NCI-H345 treated with DMSO at 0.1 percent for 48 hours (cell line): ENCODE data around the gene ZBTB7B.

Experiments
- DNase-seq: peaks from one replicate; lab custom pipeline; 2025; ENCODE audit not compliant: unreplicated experiment; lab: John Stamatoyannopoulos, UW

Gene ZBTB7B

GRCh38 chr1:155052439-155053395 is 50.1 kb downstream of the ZBTB7B start:
- DNase-seq: peak; percentile 67

DNA sequence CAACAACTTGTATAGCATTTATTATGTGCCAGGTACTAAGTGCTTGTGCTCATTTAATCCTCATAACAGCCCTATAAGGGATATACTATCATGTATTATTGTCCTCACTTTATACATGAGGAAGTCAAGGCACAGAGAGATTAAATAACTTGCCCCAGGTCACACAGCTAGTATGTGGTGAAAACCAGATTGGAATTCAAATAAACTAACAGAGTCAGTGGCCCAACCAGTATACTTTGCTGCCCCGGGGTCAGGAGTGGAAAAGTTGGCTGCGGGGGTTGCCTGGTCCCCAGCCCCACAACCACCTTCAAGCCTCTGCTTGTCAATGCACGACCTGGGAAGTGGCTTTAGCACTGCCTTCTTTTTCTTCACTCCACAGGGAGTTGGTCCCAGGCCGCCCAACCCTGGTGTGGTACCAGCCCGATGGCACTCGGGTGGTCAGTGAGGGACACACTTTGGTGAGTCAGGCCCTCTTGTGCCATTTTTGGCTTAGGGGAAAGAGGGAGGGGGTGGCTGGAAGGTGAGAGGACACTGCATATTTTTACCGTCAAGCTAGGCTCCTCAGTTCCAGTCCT is 51.0 kb downstream of the ZBTB7B start:
- no peak for DNase-seq

DNA sequence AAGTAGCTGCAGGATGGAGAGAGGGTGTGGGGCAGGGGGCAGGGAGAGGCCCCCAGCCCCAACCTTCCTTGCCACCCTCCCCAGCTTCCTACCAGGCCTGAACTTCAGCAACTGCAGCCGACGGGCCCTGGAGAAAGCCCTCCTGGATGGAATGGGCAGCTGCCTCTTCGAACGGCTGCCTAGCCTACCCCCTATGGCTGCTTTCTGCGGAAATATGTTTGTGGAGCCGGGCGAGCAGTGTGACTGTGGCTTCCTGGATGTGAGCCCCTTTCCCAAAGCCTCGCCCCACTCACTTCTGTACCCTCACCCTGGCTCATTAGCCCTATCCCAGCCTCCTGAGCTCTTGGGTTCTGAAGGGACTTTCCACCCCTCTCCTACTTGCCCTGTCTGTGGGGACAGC is 54.5 kb downstream of the ZBTB7B start:
- no peak for DNase-seq

DNA sequence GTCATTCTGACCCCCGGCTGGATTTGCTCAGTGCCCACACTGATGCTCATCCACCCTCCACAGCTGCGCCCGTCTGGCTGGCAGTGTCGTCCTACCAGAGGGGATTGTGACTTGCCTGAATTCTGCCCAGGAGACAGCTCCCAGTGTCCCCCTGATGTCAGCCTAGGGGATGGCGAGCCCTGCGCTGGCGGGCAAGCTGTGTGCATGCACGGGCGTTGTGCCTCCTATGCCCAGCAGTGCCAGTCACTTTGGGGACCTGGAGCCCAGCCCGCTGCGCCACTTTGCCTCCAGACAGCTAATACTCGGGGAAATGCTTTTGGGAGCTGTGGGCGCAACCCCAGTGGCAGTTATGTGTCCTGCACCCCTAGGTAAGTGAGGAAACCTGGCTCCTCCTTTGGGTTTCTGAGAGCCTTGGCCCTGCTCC is 55.2 kb downstream of the ZBTB7B start:
- no peak for DNase-seq

DNA sequence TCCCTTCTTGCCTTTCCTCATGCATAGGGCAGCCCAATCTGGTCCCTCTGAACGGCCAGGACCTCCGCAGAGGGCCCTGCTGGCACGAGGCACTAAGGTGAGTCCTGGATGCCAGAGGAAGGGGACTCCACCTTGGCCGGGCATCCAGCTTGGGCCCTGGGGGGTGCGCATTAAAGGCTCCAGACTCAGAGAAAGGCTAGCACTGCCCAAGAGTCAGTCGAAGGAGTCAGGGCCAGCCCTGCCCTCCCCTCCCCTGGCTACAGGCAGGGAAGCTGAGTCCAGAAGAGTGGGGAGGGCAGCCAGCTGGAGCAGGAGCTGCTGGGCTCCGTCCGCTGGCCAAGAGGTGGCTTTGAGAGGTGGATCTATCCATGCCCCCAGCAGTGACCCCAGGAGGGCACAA is 58.1 kb downstream of the ZBTB7B start:
- no peak for DNase-seq

GRCh38 chr1:155061381-155062150 is 59.0 kb downstream of the ZBTB7B start:
- peak; percentile 90 for DNase-seq

DNA sequence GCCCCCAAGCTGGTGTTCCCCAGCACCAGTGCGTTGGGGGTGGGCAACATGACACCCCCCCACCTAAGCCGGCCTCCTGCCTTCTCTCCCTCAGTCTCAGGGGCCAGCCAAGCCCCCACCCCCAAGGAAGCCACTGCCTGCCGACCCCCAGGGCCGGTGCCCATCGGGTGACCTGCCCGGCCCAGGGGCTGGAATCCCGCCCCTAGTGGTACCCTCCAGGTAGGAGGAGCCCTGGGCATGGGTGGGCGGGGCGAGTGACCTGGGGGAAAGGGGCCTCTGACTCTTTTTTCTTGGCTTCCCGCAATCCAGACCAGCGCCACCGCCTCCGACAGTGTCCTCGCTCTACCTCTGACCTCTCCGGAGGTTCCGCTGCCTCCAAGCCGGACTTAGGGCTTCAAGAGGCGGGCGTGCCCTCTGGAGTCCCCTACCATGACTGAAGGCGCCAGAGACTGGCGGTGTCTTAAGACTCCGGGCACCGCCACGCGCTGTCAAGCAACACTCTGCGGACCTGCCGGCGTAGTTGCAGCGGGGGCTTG is 59.6 kb downstream of the ZBTB7B start:
- DNase-seq: no peak

- peak; percentile 87 for DNase-seq
Measured at GRCh38 chr1:155062702-155063411, 60.3 kb downstream of the ZBTB7B start.

GRCh38 chr1:155063550-155064110 is 61.0 kb downstream of the ZBTB7B start, which contains the start of gene EFNA4:
Gene EFNA4 (plus strand): TSS chr1:155063740. CDS start chr1:155063824, 84 bp downstream.
- peak; percentile 89 for DNase-seq

- peak; percentile 67 for DNase-seq
Measured at GRCh38 chr1:155064111-155064831, 61.7 kb downstream of the ZBTB7B start.

- DNase-seq: no peak
Measured at GRCh38 chr1:155064832-155065429, 62.3 kb downstream of the ZBTB7B start.

DNA sequence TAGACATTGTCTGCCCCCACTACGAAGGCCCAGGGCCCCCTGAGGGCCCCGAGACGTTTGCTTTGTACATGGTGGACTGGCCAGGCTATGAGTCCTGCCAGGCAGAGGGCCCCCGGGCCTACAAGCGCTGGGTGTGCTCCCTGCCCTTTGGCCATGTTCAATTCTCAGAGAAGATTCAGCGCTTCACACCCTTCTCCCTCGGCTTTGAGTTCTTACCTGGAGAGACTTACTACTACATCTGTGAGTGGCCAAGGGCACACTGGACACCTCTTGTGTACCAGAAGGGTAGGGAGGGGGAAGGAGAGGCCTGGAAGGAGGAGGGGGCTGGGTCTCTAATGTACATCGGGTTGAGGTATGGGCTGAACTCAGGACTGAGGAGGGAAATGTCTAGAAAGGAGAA is 64.2 kb downstream of the ZBTB7B start:
- DNase-seq: no peak
